Choroid plexus epithelial cell (primary cell): ENCODE results near the gene ORAI3.
A peak's percentile ranks its signal among the peaks of the same experiment; 100 is the strongest.

ENCODE experiments used
- DNase-seq: peaks from one replicate; pipeline ENCODE4 v3.0.0-alpha.2; 2010; ENCODE audit warnings: low read depth
- H3K4me3 ChIP-seq: 2 replicates; pipeline ENCODE4 v1.5.1; 2011; ENCODE audit warnings: low read depth, mild to moderate bottlenecking, control low read depth, low read length, moderate library complexity
- CTCF ChIP-seq: conservative IDR thresholded peaks from 2 replicates; pipeline ENCODE4 v1.5.1; 2011; ENCODE audit warnings: low read depth, mild to moderate bottlenecking, control low read depth, inconsistent platforms, low read length, moderate library complexity

The ORAI3 gene

GRCh38 chr16:30949650-30950515 is 1.0 kb downstream of the ORAI3 start:
- peak overlapping the region; percentile 77 for H3K4me3 ChIP-seq
- no peak for TF ChIP-seq CTCF
- DNase-seq, result peak; percentile 83

GRCh38 chr16:30950516-30951065 is 1.7 kb downstream of the ORAI3 start:
- no peak for TF ChIP-seq CTCF
- H3K4me3 ChIP-seq, result peak overlapping the region; percentile 77
- DNase-seq, result no peak

- no peak for DNase-seq
- TF ChIP-seq CTCF, result no peak
- H3K4me3 ChIP-seq, result no peak overlapping the region
Observed at GRCh38 chr16:30951193-30951592, 2.3 kb downstream of the ORAI3 start.

- H3K4me3 ChIP-seq, result no peak overlapping the region
- DNase-seq, result peak; percentile 74
- no peak for TF ChIP-seq CTCF
Observed at GRCh38 chr16:30951750-30952149, 2.9 kb downstream of the ORAI3 start.

GRCh38 chr16:30953111-30953510 is 4.2 kb downstream of the ORAI3 start:
- DNase-seq, result no peak
- H3K4me3 ChIP-seq, result no peak overlapping the region
- no peak for TF ChIP-seq CTCF

- no peak overlapping the region for H3K4me3 ChIP-seq
- DNase-seq, result peak; percentile 89
- peak; percentile 82 for TF ChIP-seq CTCF
Observed at GRCh38 chr16:30953511-30954124, 4.8 kb downstream of the ORAI3 start.
